ENCODE data around the gene ASB2.

ASB2 gene
- 4.4 to 41.2 (median 5.3) reads per million in 3 experiments for total RNA-seq

- DNase-seq, result no peak
Observed at GRCh38 chr14:93976477-93977057, at the start of gene ASB2. Gene ASB2, minus strand, starts transcription at chr14:93976570. Its CDS starts 12,031 bp downstream, at chr14:93964539.

- DNase-seq, result no peak
Observed at GRCh38 chr14:94025720-94026119, 49.4 kb upstream of the ASB2 start.

- DNase-seq, result no peak
Observed at GRCh38 chr14:94024549-94024948, 48.2 kb upstream of the ASB2 start.

- DNase-seq, result no peak
Observed at GRCh38 chr14:94022532-94023411, 46.4 kb upstream of the ASB2 start.

GRCh38 chr14:94021416-94022157, 45.2 kb upstream of the ASB2 start:
- DNase-seq, result no peak

- DNase-seq, result no peak
Observed at GRCh38 chr14:94021001-94021400, 44.6 kb upstream of the ASB2 start.

- no peak for DNase-seq
Observed at GRCh38 chr14:94020267-94020666, 43.9 kb upstream of the ASB2 start.

GRCh38 chr14:94019329-94019728, 43.0 kb upstream of the ASB2 start:
- no peak for DNase-seq

GRCh38 chr14:94018308-94018707, 41.9 kb upstream of the ASB2 start:
- no peak for DNase-seq

- DNase-seq, result no peak
Observed at GRCh38 chr14:94016446-94016976, 40.1 kb upstream of the ASB2 start.

GRCh38 chr14:94015223-94015622, 38.9 kb upstream of the ASB2 start:
- no peak for DNase-seq

GRCh38 chr14:94014382-94014781, 38.0 kb upstream of the ASB2 start:
- DNase-seq, result no peak

- peak; percentile 57 for DNase-seq
Observed at GRCh38 chr14:94011795-94012194, 35.4 kb upstream of the ASB2 start.

- DNase-seq, result no peak
Observed at GRCh38 chr14:94010625-94011024, 34.3 kb upstream of the ASB2 start.

GRCh38 chr14:94009767-94010166, 33.4 kb upstream of the ASB2 start:
- DNase-seq, result no peak

- no peak for DNase-seq
Observed at GRCh38 chr14:94008234-94008633, 31.9 kb upstream of the ASB2 start.

GRCh38 chr14:94005324-94006073, 29.1 kb upstream of the ASB2 start:
- no peak for DNase-seq

GRCh38 chr14:94004015-94004414, 27.6 kb upstream of the ASB2 start:
- DNase-seq, result no peak

- DNase-seq, result no peak
Observed at GRCh38 chr14:94003397-94003796, 27.0 kb upstream of the ASB2 start.

GRCh38 chr14:94001501-94002396, 25.4 kb upstream of the ASB2 start:
- DNase-seq, result peak; percentile 39

GRCh38 chr14:94001016-94001415, 24.6 kb upstream of the ASB2 start:
- DNase-seq, result no peak

Data from central memory CD4-positive, alpha-beta T cell (primary cell).